Loucy (cell line): ENCODE data around the gene MISP.
"Not testable (repeated sequence)": the region's sequence is repeated elsewhere in the genome, so short reads cannot be mapped to it uniquely, and the experiment has no call there.

ENCODE experiments used
- H2AFZ ChIP-seq: fragments of 200-600 bp; sonication (generic); 2 replicates; pipeline ENCODE4 v1.6.0; 2016; ENCODE audit warnings: antibody characterized with exemption, mild to moderate bottlenecking, low read length, moderate library complexity
- H3F3A ChIP-seq: fragments of 200-600 bp; 2 replicates; pipeline ENCODE4 v1.6.0; 2016; ENCODE audit warnings: antibody characterized with exemption, low read depth, mild to moderate bottlenecking
- H3K27me3 ChIP-seq: fragments of 200-600 bp; sonication (generic); 2 replicates; pipeline ENCODE4 v1.6.1; 2014; ENCODE audit warnings: low read length, mild to moderate bottlenecking; ENCODE audit not compliant: insufficient read depth, poor library complexity, severe bottlenecking
- H3K36me3 ChIP-seq: fragments of 200-600 bp; sonication (generic); 2 replicates; pipeline ENCODE4 v1.6.1; 2016; ENCODE audit warnings: low read length; ENCODE audit not compliant: insufficient read depth
- H3K4me1 ChIP-seq: fragments of 200-600 bp; sonication (generic); 2 replicates; pipeline ENCODE4 v1.5.1; 2014; ENCODE audit warnings: low read length, mild to moderate bottlenecking; ENCODE audit not compliant: insufficient read depth, poor library complexity, severe bottlenecking
- H3K4me2 ChIP-seq: fragments of 200-600 bp; sonication (generic); 2 replicates; pipeline ENCODE4 v1.6.0; 2014; ENCODE audit warnings: antibody characterized with exemption, low read length, low read depth, mild to moderate bottlenecking; ENCODE audit not compliant: poor library complexity, severe bottlenecking
- H3K4me3 ChIP-seq: fragments of 200-600 bp; sonication (generic); 2 replicates; pipeline ENCODE4 v1.5.1; 2014; ENCODE audit warnings: low read length, mild to moderate bottlenecking, mixed read lengths; ENCODE audit not compliant: poor library complexity, severe bottlenecking
- H3K79me2 ChIP-seq: fragments of 200-600 bp; sonication (generic); 2 replicates; pipeline ENCODE4 v1.6.1; 2014; ENCODE audit warnings: low read length; ENCODE audit not compliant: insufficient read depth
- H3K9ac ChIP-seq: fragments of 200-600 bp; sonication (generic); 2 replicates; pipeline ENCODE4 v1.6.0; 2014; ENCODE audit warnings: mild to moderate bottlenecking, low read depth, low read length, moderate library complexity; ENCODE audit not compliant: poor library complexity, severe bottlenecking
- H3K9me2 ChIP-seq: fragments of 200-600 bp; sonication (generic); replicated peaks from 2 replicates; pipeline ENCODE4 v1.6.1; 2016; ENCODE audit warnings: low read depth, low read length, mixed read lengths
- H3K9me3 ChIP-seq: fragments of 200-600 bp; sonication (generic); 2 replicates; pipeline ENCODE4 v1.6.1; 2014; ENCODE audit warnings: mild to moderate bottlenecking, antibody characterized with exemption, low read length, low read depth; ENCODE audit not compliant: insufficient read depth
- H4K20me1 ChIP-seq: fragments of 200-600 bp; sonication (generic); 2 replicates; pipeline ENCODE4 v1.6.0; 2014; ENCODE audit warnings: antibody characterized with exemption, low read length, mild to moderate bottlenecking; ENCODE audit not compliant: insufficient read depth, poor library complexity, severe bottlenecking
- EZH2phosphoT487 ChIP-seq: fragments of 200-600 bp; IDR thresholded peaks from 2 replicates; pipeline ENCODE4 v1.6.1; 2018; ENCODE audit warnings: antibody characterized with exemption, mild to moderate bottlenecking, moderate library complexity, borderline replicate concordance
- TF ChIP-seq, protein P1 (sequence below): fragments of 200-600 bp; sonication (generic); conservative IDR thresholded peaks from 2 replicates; pipeline ENCODE4 v1.5.1; 2014; ENCODE audit warnings: mild to moderate bottlenecking, antibody characterized with exemption, low read length

MISP gene

GRCh38 chr19:725461-726089 lies 25.3 kb upstream of the MISP start:
- H3K9ac ChIP-seq: no peak overlapping the region
- H2AFZ ChIP-seq: no peak overlapping the region
- H3K36me3 ChIP-seq: no peaks in the 10 kb centered on the region
- no peak overlapping the region for H3K4me2 ChIP-seq
- no peaks in the 10 kb centered on the region for H3K79me2 ChIP-seq
- H3K4me1 ChIP-seq: no peaks in the 10 kb centered on the region
- H3K9me3 ChIP-seq: no peaks in the 10 kb centered on the region
- no peaks in the 10 kb centered on the region for H3K27me3 ChIP-seq
- H3F3A ChIP-seq: no peaks in the 10 kb centered on the region
- no peaks in the 10 kb centered on the region for H4K20me1 ChIP-seq
- no peak for TF ChIP-seq EZH2phosphoT487
- TF ChIP-seq, protein P1, sequence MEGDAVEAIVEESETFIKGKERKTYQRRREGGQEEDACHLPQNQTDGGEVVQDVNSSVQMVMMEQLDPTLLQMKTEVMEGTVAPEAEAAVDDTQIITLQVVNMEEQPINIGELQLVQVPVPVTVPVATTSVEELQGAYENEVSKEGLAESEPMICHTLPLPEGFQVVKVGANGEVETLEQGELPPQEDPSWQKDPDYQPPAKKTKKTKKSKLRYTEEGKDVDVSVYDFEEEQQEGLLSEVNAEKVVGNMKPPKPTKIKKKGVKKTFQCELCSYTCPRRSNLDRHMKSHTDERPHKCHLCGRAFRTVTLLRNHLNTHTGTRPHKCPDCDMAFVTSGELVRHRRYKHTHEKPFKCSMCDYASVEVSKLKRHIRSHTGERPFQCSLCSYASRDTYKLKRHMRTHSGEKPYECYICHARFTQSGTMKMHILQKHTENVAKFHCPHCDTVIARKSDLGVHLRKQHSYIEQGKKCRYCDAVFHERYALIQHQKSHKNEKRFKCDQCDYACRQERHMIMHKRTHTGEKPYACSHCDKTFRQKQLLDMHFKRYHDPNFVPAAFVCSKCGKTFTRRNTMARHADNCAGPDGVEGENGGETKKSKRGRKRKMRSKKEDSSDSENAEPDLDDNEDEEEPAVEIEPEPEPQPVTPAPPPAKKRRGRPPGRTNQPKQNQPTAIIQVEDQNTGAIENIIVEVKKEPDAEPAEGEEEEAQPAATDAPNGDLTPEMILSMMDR: no peak
- H3K9me2 ChIP-seq: no peaks in the 10 kb centered on the region
- H3K4me3 ChIP-seq: no peak overlapping the region

GRCh38 chr19:726993-727956 lies 23.6 kb upstream of the MISP start:
- no peak overlapping the region for H3K4me2 ChIP-seq
- no peak for TF ChIP-seq EZH2phosphoT487
- TF ChIP-seq, protein P1: no peak
- no peak overlapping the region for H3K9ac ChIP-seq
- no peak overlapping the region for H2AFZ ChIP-seq
- no peaks in the 10 kb centered on the region for H3K27me3 ChIP-seq
- no peaks in the 10 kb centered on the region for H3K79me2 ChIP-seq
- H3K4me3 ChIP-seq: no peak overlapping the region
- no peaks in the 10 kb centered on the region for H3K36me3 ChIP-seq
- no peaks in the 10 kb centered on the region for H3K9me2 ChIP-seq
- no peaks in the 10 kb centered on the region for H3F3A ChIP-seq
- no peaks in the 10 kb centered on the region for H3K9me3 ChIP-seq
- no peaks in the 10 kb centered on the region for H4K20me1 ChIP-seq
- H3K4me1 ChIP-seq: no peaks in the 10 kb centered on the region

DNA sequence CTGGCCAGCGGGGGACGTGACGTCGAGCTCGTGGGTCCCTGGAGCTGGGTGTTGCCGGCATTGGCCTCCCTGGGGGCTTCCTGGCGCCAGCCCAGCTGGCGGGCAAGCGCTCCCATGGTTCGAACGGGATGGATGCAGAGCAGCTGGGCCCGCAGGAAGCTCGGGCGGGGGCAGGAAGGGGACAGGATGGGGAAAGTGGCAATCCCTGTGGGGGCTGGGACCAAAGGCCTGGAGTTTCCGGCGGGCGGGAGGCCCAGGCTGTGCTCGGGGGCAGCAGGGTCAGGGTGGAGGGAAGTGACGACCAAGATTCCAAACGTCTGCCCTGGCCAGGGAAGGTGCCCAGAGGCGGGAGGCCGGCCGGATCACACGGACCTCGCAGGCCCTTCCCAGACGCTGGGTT lies 22.9 kb upstream of the MISP start:
- Histone ChIP-seq H3K9me2 (no peaks in the 10 kb centered on the region), H2AFZ (no peak overlapping the region), H3K27me3 (no peaks in the 10 kb centered on the region), H3K4me3 (no peak overlapping the region), H3F3A (no peaks in the 10 kb centered on the region), H3K36me3 (no peaks in the 10 kb centered on the region), H3K4me2 (no peak overlapping the region), H3K79me2 (no peaks in the 10 kb centered on the region), H3K9ac (no peak overlapping the region), H3K4me1 (peaks cover 3% of the 10 kb centered on the region), H3K9me3 (no peaks in the 10 kb centered on the region), H4K20me1 (no peaks in the 10 kb centered on the region)
- TF ChIP-seq, protein P1: no peak
- no peak for TF ChIP-seq EZH2phosphoT487

DNA sequence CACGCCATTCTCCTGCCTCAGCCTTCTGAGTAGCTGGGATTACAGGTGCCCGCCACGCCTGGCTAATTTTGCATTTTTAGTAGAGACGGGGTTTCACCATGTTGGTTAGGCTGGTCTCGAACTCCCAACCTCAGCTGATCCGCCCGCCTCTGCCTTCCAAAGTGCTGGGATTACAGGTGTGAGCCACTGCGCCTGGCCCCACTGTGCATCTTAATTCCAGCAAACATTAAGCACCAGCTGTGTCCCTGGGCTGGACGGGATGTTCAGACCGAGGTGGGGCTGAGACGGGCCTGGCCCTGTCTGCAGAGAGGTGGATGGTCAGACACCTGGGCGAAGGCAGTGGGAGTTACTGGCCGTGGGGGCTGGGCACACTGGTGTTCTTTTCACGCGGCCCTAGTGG lies 21.3 kb upstream of the MISP start:
- not testable (repeated sequence) for H3K9ac ChIP-seq, H3K4me1 ChIP-seq, H3K9me2 ChIP-seq, H3K4me3 ChIP-seq, H3K9me3 ChIP-seq, H4K20me1 ChIP-seq, H3K4me2 ChIP-seq, H3F3A ChIP-seq, H3K36me3 ChIP-seq, H3K27me3 ChIP-seq, H3K79me2 ChIP-seq, H2AFZ ChIP-seq
